HS-27A (cell line): ENCODE measurements around the gene RNU1-2.
A peak's percentile ranks its signal among the peaks of the same experiment; 100 is the strongest.
"Not testable (repeated sequence)": the region's sequence is repeated elsewhere in the genome, so short reads cannot be mapped to it uniquely, and the experiment has no call there.

Experiments used
- DNase-seq: peaks from one replicate; pipeline ENCODE4 v3.0.0-alpha.2; 2012; ENCODE audit warnings: low read depth, missing footprints

RNU1-2 gene

DNA sequence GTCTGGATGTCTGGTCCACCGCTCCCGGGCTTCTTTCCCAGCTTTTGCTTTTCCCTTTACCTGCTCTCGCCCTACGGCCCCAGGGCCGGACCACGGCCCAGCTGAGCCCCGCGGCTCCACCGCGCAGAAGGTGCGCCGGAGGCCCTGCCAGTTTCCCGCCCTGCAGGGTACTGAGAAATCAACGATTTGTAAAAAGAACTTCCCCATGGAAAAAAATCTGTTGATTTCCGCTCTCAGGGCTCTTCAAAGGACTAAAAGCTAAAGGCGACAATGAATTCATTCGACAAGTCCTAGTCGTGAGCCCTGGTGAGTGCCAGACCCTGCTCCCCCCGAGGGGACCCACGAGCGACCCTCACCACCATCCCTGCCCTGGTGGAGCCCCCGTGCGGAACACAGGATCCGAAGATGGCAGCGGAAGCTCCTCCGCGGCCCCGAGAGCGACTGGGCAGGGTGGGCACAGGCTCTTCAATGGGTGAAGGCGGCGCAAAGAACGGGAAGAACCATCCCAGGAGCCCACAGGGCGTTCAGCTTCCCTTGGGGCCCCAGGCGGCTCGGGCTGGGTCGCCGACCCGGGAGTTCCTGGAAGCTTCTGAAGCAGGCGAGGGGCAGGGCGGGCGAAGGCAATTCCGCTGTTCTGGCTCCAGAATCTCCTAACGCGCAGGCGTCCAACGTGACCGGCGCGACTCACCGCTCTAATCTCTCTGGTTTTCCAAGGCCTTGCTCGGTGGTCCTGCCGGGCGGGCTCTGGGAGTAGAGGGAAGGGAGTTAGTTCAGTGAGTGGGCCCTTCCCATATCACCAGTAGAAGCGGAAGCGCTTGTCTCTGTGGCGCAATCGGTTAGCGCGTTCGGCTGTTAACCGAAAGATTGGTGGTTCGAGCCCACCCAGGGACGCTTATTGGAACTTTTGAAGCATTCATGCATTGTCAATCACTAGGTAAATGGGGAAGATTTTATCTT is 6.6 kb upstream of the RNU1-2 start:
- peak; percentile 73 for DNase-seq

DNA sequence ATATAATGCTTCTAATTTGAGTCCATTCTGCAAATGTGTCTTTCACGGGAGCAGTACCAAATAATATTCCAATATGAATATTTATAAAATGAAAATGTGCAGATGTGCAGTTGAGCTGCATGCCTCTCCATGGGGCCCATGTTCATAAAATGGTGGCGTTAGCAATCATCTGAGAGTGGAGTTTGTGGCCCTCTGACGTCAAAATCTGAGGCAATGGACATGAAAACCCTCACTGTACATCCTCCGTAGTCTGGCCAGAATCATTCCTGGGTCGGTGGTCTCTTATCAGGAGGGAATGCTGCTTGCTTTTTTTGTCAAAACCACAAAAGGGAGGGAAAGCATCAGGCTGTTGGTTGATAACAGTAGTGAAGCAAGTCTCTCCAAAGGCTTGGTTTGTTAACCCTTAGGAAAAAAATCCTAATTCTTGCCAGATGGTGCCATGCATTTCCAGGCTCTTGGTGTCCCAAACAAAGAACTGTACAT is 5.2 kb upstream of the RNU1-2 start:
- not testable (repeated sequence) for DNase-seq

DNA sequence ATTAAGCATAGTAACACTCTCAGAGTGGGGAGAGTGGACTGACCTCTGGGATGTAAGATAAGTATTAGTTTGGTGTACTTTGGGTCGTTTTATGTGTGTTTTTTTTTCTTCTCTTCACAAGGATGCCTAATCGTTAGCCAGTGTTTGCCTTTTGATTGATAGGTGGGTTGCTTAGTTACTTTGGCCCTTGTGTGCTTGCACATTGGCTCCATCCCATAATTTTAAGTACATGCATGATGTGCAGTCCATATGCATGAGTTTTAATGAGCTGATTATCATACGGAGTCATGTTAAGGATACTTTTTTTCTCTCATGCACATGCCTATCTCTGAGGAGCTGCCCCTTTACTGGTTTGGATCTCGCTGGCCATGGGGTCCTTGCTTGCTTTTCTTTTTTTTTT is 4.7 kb upstream of the RNU1-2 start:
- DNase-seq = not testable (repeated sequence)

DNA sequence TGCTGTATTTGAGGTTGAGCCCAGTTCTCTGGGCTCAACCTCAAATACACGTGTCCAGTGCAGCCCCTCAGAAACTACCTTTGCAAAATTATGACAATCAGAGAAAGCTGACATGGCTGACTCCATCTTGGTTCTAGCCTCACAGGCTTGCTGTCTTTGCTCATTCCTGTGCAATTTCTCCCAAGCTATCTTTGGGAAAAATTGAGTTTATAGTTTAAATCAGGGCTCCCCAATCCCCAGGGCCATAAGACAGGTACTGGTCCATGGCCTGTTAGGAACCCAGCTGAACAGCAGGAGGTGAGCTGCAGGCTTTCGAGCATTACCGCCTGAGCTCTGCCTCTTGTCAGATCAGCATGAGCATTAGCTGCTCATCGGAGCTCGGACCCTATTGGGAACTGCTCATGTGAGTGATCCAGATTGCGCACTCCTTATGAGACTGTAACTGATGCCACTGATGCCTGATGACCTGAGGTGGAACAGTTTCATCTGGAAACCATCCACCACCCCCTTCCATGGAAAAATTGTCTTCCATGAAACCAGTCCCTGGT is 2.7 kb upstream of the RNU1-2 start:
- DNase-seq = not testable (repeated sequence)

DNA sequence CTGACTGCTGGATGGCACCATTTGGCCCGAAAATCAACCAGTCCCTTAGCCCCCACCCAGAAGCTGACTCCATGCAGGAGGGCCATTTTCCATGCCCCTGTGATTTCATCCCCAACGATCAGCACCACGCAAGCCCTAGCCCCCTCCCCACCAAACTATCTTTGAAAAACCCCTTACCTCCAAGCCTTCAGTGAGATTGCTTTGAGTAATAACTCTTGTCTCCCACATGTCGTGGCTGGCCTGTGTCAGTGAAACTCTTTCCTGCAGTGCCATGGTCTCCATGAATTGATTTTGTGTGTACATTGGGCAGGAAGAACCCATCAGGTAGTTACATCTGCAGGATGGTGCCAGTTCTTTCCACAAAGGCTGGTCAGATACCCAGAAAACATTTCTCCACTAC is 2.0 kb upstream of the RNU1-2 start:
- not testable (repeated sequence) for DNase-seq

DNA sequence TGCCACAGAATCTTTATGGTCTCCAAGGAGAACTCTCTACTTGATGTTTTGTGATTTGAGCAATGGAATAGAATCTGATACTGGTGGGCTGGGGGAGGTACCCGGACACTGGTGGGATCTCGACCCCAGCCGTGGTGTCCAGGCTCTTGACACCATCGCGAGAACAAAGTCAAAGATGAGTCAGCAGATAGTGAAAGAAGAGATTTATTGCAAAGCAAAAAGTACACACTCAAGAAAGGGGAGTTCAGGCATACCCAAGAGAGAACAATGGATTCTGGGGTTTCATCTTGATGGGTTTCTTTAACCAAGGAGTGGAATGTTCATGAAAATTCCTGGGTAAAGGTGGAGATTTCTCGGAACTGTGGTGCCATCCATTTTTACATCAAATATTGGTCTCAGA is 1.4 kb upstream of the RNU1-2 start:
- DNase-seq = not testable (repeated sequence)

DNA sequence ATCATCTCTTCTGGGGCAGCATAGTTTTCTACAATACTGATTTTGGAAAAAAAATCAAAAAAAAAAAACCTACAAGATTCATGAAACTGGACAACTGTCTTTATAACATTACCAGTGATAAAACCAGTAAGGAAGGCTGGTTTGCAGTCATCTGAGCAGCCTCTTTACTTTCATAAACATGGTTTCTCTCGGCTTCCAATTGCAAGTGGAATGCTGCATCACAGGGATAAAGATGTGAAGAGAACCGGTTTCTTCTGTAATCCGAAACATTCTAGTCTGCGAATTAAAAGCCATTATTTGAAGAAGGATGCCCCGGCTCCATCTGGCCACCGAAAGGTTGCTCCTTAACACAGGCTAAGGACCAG is 565 bp upstream of the RNU1-2 start:
- not testable (repeated sequence) for DNase-seq

DNA sequence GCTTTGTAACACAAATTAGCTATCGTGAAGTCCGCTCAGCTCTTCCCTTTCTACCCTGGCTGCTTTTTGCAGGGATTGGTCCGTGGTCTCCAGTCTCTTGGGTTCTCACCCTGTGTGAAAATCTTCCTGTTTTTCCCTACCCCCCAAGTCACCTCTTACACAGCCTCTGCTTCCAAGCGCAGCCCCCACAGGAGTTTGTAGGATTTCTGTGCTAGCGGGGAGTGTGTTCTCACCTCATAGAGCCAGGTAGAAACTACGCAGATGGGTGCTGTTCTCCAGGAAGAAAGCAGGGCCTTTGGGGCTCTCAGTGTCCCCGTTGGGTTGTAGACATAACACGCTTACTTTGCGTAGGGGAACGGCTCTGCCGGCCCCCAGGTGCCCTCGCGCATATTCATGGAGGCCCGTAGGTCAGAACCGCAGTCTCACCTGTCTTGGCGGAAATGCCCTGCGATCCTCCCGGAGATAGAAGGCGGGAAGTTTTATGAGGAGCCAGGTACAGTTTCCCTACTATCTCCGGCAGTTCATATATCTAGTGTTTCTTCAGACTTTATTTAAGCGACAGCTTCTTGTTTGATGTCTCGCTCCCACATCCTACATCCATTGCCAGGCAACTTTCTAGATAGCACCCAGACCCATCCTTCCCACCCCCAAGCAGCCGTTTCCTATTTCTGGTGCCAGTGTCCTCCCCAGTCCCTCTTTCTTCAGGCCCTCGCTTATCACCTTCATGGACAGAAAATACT is 706 bp downstream of the RNU1-2 start:
- DNase-seq = peak; percentile 87

DNA sequence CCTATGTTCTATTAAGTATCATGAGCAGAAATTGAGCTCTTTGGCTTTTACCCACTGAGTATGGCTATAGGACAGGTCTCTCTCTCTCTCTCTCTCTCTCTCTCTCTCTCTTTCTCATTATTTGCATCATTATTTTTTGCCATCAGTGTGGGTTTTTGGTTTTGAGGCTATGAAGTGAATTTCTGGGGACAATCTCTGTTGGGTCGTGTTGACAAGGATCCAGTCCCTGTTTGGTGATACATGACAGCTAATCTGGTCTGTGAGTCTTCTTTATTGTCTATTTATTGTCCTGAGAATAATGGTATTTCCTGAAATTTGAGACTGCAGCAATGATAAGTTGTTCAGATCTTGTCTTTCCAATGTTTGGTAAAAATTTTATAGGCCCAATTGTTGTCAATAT is 1.9 kb downstream of the RNU1-2 start:
- not testable (repeated sequence) for DNase-seq

DNA sequence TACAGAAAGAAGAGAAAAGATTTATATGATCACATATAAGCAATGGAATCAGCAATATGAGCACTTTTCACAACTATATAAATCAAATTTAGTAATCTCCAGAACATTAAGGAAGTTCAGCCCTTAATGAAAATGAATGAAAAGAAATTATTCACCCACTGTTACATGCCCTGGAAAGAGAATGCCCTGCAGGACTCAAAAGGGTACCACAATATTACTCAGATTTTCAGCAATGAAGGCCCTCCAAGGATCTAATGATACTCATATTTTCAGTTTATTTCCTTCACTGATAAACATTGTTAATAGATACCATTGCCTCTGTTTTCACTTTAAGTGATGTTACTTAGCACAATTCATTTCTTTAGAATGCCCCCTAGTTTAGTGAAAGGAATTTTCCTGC is 2.5 kb downstream of the RNU1-2 start:
- not testable (repeated sequence) for DNase-seq

DNA sequence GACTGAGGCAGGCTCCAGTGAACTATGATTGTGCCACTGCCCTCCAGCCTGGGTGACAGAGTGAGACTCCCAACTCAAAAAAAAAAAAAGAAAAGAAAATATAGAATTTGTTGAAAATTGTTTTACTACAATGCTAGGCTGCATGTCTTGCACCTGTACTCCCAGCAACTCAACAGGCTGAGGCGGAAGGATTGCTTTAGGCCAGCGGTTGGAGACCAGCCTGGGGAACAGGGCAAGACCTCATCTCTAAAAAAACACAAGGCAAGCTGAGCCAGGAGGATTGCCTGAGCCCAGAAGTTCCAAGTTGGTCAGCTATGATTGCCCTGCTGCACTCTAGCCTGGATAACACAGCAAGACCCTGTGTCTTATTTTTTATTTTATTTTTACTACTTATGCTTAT is 3.2 kb downstream of the RNU1-2 start:
- not testable (repeated sequence) for DNase-seq

DNA sequence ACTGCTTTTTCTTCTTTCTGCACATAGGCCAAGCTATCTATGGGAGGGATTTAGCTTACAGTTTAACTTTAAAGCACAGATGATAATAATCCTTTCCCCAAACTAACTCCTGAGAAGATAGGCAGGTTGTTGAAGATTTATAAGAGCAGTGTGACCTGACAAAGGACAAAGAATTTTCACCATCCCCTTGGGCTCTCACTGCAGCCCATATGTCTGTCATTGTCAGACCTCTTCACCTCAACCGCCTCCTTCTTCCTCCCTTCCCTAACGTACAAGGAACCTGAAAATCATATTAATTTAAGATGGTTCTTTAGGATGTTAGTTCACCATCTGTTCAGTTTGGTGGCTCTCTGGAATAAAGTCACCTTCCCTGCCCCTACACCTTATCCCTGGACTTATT is 5.0 kb downstream of the RNU1-2 start:
- DNase-seq = no peak

DNA sequence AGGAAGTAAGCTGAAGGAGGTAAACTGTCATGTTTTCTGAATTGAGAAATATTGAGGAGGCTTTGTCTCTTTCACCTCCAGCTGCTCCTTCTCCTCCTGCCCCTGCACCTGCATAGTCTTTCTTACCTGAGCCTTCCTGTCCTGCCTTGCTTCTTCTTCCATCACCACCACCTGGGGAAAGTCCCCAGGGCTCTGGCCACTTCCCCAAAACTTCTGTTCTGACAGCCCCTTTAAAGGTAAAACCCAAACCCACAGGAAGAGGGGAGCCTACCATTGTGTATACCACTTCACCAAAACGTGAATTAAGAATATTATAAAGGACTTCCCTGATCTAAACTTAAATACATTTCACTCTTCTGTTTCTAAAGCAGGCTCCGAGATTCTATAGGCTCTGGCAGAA is 5.6 kb downstream of the RNU1-2 start:
- not testable (repeated sequence) for DNase-seq

DNA sequence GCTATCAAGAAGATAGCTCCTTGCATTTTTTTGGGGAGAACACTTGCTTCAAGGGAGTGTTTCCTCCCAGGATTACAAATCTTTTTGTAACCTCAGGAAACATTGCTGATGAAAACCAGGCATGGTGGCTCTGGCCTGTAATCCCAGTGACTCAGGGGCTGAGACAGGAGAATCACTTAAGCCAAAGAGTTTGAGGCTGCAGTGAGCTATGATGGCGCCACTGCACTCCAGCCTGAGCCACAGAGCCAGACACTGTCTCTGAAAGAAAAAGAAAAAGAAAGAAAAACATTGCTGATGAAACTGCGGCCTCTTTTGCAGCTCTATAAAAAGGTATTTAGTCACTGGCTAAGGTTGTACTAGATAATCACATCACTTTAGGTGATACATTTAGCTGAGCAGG is 7.3 kb downstream of the RNU1-2 start:
- peak; percentile 31 for DNase-seq

DNA sequence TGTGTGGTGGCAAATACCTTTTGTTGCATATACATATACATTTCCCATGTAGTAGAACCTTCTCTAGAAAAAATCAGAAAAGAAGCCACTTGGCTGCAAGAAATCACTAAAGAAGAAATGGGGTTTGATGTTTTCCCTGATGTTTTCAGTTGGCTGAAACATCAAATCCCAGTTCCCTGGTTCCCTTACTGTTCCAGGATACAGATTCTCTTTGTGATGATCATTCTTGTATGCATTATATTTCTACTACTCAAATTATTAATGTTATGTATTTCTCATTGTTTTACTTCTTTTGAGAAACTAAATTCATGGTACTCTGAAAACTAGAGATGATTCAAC is 7.6 kb downstream of the RNU1-2 start:
- DNase-seq = no peak

DNA sequence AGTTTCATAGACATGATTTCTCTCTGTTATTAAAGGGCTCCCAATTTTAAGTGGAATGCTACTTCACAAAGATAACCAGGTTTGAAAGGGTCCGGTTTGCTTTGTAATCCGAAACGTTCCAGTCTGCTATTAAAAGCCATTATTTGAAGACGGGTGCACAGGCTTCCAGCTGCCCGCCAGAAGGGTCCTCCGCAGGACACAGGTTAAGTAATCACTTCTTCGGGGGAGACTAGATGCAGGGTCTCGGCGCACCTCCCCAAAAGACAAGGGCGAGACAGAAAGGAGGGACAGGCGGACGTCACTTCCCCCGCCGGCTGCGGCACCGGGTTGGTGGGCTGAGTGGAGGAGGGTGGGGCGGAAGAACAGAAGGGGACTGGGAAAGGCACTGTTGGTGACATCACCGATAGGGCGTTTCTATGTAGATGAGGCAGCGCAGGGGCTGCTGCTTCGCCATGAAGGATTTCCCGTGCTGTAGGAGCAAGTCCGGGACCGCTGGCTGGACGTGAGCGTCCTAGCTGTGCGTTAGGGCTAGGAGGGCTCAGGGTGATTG is 8.9 kb downstream of the RNU1-2 start:
- peak; percentile 97 for DNase-seq

DNA sequence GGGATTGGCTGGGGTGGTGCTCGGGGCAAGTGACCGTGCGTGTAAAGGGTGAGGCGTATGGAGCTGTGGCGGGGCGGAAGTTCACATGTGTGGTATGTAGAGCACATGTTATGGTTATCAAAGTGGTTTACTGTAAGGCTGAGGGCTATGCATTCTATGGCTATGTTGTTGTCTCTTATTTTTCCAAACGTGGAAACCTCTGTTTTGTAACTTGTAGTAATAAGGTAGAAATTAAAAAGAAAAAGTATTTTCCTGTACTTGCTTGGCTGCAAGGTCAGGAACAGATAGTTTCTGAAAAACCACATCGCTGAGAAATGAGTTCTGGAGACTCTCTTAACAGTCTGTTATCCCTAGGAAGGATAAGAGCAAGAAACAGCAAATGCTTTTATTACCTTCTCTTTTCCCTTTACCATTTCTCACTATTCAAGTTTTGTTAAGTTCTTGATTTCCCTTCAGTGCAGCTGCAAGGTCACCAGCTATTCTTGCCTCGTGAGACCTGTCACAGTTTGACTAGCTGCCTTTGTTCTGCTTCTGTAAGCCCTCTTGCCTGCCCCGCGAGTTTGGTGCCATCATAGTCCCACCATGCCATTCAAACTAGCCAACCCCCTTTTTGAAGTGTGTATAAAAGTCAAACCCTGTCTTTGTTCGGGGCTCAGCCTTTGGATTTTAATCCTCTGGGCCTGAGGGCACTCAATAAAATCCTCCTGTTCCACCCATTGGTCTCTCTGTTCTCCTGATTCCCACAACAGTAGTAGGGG is 9.5 kb downstream of the RNU1-2 start:
- peak; percentile 93 for DNase-seq

DNA sequence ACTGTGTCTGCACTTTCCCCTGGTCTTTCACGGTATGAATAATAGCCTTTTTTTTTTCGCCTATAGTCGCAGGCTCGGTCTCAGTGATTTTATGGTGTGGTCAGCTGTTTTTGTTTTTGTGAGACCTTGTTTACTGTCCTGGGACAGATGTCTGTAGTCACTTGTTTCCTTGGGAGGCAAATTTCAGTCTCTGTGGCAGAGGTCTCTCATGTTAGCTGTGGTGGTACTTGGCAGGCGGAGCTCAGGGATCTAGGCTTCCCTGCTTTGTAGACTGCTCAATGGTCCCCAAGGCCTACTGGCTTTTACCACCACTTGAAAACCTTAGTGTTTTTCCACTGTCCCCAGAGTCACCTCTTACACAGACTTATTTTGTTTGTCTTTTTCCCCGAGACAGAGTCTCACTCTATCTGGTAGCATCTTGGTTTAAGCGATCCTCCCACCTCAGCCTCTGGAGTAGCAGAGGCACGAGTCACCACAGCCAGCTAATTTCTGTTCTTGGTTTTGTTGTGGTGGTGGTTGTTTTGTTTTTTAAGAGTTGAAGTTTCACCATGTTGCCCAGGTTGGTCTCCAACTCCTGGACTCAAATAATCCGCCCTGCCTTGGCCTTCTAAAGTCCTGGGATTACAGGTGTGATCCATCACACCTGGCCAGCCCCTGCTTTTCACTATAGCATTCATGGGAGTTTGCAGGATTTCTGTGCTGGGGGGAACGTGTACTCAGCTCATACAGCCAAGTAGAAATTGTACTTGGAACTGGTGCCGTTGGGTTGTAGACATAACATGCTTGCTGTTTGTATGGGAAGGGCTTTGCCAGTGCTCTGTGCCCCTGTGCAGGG is 10.3 kb downstream of the RNU1-2 start:
- DNase-seq = no peak

DNA sequence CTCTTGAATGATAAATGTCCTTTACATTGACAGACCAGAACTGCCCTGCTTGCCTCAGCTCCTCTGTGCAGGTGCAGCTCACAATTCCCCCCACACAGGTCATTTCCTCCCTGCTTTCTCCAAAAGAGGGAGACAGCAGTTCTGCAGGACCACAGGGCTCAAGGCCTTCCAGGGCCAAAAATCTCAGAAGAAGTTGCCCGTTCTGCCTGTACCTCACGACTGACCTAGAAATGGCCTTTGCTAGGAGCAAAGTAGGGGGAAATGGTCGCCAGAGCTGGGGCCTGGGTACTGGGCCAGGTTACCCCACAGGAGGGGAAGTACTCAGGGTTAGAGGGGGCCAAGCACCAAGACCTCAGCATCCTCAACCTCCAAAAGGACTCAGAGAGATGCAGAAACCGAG is 11.1 kb downstream of the RNU1-2 start:
- DNase-seq = no peak

DNA sequence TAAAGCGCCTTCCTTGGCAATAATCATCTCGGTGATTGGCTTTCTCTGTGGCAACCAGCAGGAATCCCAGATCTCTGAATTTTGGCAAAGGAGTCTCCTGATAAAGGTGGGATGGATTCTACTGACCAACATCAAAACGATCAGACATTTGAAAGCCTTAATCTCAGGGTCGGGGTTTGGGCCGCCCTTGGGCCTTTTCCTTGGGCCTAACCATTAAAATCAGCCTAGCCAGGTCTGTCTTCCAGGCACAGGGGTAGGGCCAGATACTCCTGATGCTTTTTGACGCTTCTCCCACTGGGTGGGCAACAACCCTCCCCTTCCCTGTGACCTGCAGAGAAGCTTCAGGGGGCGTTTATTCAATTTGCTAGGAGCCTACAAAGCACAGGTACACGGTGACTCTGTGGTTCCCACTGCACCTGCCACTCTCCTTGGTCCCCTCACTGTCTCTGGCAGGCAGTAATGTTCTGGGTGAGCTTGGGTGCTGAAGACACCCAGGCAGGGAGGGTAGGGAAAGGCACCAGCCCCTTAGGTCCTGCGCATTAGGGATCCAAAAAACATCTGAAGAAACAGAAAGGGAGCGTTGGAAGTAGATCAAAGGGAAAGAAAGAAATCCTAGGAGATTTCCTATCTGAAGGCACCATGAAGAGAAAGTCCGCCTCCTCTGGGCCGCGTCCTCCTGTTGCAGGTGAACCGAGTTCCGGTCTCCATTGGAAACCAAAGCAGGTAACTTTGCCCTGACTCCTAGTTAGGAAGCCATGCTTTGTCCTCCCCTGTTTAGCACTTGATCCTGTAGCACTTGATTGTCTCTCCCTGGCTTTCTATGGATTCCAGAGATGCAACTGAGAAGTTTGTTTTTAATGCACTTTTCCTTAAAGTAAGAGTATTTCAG is 12.3 kb downstream of the RNU1-2 start:
- DNase-seq = no peak
